ENCODE results near the gene ISCA2.
A peak's percentile ranks its signal among the peaks of the same experiment; 100 is the strongest.
"Not testable (repeated sequence)": the region's sequence is repeated elsewhere in the genome, so short reads cannot be mapped to it uniquely, and the experiment has no call there.

ISCA2 gene, protein sequence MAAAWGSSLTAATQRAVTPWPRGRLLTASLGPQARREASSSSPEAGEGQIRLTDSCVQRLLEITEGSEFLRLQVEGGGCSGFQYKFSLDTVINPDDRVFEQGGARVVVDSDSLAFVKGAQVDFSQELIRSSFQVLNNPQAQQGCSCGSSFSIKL

DNA sequence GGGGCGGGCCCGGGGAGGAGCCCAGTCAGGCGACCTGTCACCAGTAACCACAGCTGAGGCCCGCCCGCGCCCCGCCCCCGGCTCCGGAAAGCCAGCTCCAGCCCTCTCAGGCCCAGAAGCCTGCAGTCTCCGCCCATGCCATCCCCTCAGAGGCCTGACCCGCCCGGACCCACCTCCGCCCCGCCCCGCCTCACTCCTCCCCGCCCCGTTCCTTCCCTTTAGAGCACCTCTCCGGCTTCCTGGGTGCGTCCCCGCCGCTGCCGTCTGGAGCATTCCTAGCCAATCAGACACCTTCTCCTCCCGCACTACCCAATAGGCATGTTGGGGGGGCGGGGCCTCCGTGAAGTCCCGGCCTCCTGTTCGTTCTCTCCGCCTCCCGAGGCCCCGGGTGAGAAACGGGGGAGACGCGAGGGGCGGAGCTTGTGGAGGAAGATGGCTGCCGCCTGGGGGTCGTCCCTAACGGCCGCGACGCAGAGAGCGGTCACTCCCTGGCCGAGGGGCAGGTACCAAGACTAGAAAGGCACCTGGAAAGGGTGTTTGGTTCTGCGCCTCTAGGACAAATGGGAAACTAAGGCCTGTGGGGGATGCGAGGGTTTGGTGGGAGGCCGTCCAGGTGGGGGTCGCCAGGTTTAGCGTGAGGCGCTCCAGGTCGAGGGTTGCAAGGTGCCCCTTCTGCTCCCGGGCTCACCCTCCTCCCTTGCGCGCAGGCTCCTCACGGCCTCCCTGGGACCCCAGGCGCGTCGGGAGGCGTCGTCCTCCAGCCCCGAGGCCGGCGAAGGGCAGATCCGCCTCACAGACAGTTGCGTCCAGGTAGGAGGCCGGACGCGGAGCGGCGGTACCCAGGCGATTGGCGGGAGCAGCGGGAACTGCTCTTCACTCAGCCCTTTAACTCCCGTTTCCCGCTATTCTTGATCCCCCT lies at the start of gene ISCA2:
ISCA2 (plus strand) TSS at position 423 of the 919 bp plus-strand sequence; CDS start at position 433, 10 bp downstream.
- peak; percentile 99 for DNase-seq

DNA sequence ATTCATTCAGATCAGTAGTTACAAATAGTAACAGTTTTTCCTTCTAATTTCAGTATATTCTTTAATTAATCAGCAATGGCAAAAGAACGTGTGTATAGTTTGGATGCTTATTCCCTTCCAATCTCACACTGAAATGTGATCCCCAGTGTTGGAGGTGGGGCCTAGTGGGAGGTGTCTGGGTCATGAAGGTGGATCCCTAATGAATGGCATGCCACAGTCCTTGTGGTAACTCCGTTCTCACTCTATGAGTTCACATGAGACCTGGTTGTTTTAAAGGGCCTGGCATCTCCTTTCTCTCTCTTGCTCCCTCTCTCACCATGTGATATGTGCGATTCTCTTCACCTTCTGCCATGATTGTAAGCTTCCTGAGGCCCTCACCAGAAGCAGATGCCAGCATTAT lies 48.7 kb upstream of the ISCA2 start:
- no peak for DNase-seq

DNA sequence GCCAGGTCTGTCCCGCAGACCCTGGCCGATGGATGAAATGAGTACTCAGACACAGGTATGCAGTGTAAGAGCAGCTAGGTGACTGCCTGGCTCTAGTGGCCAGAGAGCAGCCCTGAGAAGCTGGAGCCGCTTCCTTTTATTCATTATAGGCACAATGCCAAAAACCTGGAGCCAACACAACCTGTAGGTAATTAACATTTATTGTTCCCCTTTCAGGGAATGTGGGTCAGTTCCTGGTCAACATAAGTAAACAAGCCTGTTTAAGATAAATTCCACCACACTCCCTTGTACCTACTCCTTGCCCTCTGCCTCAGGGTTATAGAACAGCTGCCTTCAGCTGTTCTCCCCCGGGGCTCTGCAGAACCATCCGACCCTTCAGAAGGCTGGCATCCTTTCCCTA lies 39.2 kb upstream of the ISCA2 start:
- DNase-seq, result not testable (repeated sequence)

DNA sequence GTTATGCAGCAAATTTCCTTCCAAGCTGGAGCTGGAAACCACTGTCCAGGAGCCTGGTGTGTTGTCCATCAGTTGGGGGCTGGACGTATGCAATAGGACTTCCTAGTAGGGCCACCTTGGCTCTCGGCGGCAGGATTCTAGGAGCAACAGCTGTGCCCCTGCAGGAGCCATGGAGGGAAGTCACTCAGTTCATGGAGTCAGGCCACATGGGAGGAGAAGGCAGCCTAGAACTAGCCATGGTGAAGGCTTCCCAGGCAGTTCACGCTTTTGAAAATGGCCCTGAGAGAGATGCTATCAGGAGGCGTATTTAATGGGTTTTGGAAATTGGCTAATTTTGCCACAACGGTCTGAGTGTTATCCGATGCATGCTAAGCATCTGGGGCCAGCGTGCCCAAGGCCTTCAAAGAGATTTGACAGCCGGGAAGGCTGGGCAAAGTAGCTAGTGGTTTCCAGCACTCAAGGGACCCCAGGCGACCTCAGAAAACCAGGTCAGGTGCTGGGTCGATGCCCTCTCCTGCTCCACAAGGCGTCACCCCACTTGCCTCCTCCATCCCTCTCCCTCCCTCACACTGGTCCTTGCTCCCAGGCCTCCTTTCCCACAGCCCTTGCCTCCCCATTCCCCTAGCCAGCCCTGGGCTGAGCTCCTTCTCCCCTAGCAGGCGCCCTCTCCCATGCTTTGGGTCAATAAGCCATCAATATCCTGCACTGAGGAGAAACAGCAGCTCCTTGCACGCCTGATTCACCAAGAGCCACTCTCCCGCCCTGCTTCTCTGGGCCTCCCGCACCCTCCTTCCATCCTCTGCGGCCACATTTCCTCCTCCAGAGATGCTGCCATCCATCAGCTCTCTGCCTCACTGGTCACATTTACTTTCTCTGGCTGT lies 36.6 kb upstream of the ISCA2 start:
- no peak for DNase-seq

DNA sequence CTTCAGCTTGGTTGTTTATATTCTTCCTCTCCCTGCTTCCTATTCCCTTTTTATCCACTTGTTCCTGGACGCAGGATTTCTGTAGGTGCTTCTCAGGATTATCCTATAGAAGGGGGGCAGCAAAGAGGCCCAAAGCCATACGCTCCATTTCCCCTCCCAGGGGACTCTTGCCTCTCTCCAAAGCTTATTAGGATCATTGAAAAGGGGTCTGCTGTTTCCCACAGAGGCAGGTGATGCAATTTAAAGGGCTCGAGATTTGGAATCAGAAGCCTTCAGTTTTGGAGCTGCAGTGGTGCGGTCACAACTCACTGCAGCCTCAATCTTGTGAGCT lies 36.0 kb upstream of the ISCA2 start:
- DNase-seq, result no peak

DNA sequence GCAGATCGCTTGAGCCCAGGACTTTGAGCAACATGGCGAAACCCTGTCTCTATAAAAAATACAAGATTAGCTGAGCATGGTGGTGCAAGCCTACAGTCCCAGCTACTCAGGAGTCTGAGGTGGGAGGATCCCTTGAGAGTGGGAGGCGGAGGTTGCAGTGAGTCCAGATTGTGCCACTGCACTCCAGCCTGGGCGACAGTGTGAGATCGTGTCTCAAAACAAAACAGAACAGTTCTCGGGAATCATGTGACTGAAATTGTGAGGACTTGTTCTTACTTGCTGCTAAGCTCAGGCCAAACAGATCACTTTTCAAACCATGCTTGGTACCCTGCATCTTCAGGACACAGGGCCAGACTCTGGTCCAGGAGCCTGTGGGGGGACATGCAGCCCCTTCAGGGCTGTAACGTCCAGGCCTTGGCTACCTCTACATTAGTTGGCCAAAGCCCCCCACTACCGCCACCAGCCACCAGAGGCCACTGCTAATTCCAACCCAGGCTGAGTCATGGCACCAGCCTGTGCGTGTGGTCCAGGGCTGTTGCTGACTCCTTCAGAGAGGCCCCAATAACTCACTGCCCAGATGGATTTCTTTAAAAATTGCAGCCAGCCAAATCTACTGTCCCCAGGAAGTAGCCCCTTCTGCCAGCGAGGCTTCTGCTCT lies 34.1 kb upstream of the ISCA2 start:
- no peak for DNase-seq

DNA sequence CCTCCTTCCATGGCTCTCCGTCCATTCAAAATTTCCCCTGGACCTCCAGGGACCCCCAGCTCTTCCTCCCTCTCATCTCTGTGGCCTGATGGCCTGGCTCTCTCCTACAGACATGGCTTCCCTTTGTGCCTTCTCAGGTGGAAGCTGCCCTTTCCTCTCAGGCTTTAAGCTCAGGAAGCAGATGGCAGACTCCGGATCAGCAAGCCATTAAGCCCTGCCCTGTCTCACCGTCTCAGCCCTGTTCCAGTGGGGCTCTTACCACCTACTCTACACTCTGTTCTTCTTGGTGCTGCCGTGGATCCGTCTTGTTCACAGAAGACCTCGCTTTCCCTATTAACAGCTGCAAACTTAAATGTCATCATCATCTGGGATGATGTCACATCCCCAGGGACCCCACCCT lies 33.6 kb upstream of the ISCA2 start:
- DNase-seq, result no peak

DNA sequence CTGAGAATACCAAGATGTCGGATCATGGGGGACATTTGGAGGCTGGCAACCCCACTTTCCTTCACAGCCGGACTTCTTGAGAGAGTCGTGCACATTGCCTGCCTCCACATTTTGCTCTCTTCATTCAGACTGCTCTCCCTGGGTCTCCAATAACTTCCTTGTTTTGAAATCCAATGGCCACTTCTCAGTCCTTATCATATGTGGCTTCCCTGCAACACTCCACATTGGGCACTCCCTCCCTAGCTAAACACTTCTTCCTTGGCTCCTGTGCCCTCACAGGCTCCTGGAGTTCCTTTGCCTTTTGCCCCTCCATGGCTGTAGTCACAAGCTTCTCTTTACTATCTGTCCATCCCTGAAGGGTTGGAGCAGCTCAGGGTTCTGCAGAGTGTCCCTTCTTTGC lies 30.6 kb upstream of the ISCA2 start:
- DNase-seq, result no peak

DNA sequence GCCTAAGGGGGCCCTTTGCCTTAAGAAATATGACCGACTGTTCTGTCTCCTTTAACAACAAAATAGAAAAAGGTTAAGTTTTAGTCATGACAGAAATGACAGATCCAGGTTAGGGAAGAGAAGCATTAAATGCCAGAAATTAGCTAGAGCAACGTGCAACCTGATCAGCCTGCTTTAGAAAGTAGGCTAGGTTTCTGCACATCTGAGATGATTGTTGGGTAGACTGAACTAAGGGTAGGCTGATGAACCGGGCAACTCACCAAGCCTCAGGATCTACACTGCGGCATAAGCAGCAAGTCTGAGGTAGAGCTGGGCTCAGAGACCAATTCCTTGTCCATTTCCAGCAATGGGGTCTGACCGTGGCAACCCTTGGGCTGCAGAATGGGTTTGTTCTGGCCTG lies 29.9 kb upstream of the ISCA2 start:
- no peak for DNase-seq

DNA sequence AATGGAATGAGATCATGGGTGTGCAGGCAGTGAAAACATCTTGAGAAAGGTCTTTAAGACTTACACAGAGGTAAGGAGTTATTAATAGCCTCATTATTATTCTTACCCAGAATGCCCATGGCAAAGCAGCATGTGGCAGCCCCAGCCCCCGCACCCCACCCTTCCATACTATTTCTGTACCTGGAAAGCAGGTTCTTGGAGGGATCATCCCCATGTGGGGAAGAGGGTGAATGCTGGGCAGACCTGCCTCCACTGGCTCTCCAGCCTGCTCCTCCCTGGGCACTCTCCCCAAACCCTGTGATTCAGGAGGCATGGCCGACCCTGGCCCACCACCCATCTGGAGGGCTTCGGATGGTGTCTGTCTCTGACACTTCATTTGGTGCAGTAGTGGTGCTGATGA lies 28.8 kb upstream of the ISCA2 start:
- no peak for DNase-seq

DNA sequence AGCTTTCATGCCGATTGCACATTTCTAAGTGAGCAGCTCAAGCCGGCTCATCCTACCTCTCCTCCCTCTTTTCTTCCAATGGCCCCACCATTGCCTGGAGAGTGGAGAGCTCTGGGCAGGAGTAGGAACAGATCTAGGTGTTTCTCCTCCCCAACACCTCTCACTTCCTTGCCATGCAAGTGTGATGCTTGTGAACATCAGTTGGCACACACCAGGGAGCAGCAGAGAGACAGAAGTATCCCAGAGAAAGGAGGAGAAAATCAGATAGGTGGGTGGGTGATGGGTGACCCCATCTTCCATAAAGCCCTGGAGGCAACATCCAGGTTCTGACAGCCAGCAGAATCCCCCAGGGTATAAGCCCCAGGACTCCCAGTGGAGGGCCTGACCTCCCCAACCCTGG lies 28.2 kb upstream of the ISCA2 start:
- DNase-seq, result no peak

DNA sequence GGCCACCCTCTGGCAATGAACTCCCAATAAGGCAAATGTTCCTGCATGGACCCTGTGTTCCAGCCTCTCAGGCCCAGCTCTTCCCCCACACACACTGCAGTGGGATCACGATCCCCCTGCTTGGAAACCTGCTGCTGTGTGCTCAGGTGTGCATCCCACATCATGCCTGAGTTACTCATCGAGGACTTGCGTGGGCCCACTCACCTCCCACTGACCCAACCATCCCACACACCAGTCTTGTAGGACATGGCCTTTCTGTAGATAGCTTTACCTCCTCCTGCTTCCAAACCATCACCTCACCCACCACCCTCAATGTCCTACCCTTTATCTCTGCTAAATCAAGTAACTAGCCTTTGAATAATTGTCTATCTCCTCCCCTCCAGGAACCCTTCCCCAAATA lies 25.1 kb upstream of the ISCA2 start:
- no peak for DNase-seq

DNA sequence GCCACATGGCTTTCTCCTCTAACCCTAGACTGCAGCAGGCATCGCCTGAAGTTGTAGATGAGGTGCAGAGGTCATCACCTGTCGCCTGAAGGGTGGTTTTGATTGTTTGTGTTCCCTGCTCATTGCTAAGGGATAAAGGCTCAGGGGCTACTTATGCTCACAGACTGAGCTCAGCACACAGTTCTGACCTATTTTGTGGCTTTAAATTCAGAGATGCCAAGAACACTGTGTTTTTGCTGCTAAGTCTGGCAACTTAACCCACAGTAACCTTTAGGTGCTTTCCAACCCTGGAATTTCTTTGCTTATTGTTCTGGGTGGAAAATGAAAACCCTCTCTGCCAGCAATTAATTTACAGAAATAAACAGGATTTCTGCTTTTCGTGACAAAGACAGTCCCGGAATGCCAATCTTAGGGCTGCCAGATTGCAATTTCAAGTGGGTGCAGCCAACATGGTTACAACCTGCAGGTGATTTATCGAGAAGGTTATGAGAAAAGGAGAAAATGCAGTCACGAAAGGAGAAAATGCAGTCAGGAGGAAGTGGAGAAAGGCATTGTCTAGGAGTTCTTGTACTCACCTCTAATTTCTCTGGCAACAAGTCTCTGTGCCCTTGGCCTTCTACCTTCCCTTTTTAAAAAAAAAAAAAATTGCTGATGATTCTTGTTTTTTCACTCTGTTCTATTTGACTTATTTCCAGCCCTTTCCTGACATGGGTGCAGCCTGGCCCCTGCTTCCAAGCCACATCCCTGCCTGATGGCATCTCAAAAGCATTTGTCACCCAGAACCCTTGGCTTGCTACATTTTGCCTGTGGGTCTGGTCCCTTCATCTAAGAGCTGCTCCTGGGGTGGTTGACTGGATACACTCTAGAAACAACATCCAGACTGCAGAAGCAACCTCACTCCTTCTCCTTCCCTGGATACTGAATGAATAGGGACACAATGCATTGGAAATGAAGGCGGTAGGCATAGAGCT lies 23.7 kb upstream of the ISCA2 start:
- no peak for DNase-seq

DNA sequence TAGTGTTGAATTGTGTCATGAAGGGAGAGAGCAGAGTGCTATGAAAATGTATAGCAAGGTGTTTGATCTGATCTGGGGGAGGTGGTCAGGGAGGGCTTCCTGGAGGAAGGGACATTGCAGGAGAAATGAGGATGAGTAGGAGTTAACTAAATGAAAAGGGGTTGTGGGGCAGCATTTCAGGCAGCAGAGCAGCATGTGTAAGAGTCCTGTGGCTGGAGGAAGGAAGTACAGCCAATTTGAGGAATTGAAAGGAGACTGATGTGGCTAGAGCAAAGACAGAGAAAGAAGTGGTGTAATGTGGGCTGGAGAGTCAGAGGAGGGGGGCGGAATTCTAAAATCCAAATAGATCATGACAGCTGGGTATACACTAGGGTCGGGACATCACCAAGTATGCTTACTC lies 21.0 kb upstream of the ISCA2 start:
- DNase-seq, result no peak

DNA sequence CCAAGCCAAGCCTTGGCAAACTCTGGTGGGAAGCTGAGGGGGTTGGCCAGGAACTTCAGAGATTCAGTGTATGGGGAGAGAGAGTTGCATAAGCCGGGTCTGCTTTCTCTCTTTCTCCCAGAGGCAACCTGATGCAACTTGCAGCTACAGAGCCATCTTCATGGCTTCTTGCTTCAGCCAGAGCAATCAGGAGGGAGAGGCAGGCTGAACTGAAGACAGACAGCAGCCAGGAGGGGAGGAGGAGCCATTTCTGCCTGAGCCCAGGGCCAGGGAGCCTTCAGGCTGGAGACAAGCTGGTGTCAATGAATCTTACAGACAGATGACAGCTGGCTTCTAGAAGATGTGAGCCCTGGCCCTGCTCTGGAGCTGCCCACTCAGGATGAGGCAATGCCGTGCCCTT lies 19.2 kb upstream of the ISCA2 start:
- DNase-seq, result no peak

DNA sequence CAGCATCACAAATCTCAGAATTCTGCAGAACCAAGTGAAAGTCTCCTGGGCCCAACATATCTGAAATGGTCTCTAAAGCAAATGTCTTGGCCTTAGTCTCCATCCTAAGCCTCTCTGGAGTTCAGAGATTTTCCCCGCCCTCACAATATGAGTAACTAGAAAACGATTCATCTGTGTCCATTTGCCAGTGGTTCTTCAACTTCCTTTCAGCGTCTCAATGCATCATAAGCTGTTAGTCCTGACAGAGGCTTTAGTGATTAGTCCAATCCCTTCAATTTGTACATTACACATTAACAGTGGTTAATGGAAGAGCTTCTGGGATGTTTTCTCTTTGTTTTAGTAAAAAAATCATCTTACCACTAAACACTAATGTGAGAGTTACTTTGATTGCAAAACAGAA lies 17.9 kb upstream of the ISCA2 start:
- DNase-seq, result no peak

DNA sequence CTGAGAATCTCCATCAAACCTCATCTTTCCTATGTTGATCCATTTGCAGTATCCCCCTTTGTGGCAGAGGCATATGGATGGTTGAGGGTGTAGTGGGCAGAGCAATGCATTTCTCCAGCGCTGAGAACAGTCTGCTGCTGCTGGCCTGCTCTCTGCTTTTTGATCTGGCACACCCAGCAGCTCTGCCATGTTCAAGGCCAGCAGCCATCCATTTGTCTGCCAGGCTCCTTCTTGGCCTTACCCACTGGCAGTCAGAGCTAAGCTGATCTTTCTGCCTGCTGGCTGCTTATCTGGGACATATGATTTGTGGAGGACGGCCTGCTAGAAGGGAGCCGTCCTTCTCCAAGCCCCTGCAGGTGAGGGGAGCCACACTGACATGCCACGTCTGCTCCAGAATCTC lies 17.5 kb upstream of the ISCA2 start:
- DNase-seq, result no peak

DNA sequence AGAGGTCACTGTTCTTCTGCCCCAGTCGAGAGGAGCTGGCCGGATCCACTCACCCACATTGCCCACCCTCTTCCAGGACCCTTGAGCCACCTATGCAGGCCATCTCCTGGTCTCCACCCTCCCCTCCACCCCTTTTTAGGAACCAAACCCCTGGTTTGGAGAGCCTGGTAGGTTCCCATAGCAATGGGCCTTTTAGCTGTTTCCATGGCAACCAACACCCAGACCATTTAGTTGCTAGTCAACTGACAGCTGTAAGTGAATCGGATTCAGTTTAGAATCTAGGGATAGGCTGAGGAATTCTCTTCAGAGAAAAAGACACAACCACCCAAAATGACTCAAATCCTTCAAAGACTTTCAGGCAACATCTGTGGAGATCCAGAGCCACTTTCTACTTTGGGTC lies 17.0 kb upstream of the ISCA2 start:
- no peak for DNase-seq

DNA sequence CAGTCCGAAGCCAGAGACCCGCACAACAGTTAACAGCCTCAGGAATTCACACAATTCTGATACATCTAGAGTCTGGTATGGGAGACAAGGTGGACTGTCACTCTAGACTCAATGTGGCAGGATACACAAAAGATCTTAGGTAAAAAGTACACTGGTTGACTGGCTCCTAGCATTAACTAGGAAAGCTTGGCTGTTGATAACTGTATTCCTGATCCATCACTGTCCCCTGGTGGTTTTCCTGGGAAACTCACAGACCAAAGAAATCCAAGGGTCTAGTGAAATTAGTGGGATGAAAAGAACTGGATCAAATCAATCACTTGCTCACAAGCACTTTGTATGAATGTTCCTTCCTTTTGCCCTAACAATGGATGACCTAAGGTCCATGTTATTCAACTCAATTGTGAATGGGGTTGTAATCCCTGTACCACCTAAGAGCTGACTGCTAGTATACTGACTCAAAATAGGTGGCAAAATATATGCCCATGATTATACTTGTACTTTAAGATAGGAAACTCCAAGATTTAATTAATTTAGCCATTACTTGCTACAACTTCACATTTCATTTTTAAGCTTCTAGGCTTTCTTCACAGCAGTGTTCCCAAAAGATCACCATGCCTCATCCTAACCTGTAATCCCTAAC lies 14.4 kb upstream of the ISCA2 start:
- DNase-seq, result no peak

DNA sequence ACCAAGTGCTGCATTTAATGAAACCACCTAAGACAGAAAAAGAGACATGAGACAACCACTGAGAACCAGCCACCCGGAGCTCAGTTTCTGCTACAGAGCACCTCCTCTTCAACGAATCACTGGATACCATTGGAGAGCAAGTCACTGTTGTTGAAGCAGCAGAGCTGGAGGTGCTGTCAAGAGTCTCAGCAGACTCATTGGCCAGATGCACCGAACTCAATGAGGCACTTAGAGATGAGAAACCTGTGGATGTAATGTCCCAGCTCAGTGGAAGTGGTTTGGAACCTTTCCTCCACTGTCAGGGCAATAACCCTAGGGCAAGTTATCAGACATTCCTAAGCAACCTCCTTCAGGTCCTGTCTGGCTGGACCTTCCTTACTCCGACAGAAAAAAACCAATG lies 13.5 kb upstream of the ISCA2 start:
- no peak for DNase-seq

DNA sequence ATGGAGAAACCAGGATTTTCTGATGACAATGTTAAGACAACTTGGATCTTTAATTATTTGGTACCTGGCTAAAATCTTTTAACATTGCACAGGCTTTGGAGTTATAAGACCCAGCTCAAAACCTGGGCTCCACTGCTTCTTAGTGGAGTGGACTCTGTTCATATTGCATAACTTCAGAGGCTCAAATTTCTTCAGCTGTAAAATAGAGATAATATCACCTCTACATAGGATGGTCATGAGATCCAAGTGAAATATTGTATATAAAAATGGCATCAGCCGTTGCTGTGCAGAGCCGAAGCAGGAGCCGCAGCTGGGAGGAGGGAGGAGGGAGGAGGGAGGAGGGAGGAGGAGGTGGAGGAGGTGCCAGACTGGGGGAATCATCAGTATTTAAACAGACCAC lies 11.0 kb upstream of the ISCA2 start:
- no peak for DNase-seq

DNA sequence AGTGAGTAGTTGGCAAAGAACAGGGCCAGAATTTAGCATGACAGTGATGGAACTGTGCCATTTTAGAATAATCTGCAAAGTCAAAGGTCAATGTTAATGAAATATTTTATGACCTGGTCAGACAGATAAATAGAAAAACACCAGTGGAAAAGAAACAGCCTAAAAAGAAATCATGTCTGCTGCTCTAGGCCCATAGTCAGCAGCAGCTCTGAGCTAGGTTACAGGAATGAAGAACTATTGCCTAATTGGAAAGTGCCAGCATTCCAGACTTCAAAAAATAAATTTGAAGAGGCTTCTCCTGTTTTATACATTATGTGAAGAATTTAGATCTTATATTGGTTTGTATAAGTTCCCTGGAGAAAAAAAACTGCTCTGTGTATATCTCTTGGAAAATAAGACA lies 10.2 kb upstream of the ISCA2 start:
- DNase-seq, result no peak

Data from NCI-H446 treated with DMSO at 0.1 percent for 48 hours (cell line).